Liver (tissue), 9 donors: Measurements from ENCODE around the gene ADGRV1. TPM values are rescaled to one million over a fixed set of nuclear protein-coding genes. Genes with fewer than 3 reads are reported as not detected.

Source experiments
- DNase-seq: peaks from one replicate; pipeline ENCODE4 v3.0.0-alpha.2; 2017; ENCODE audit warnings: low spot score
- H3K27ac ChIP-seq, 2 donors: one replicate each; pipeline ENCODE4 v1.7.0; 2013; ENCODE audit warnings: inconsistent platforms in 2 of 2, low read length in 2 of 2, control low read depth in 1 of 2, low read depth in 1 of 2, mild to moderate bottlenecking in 1 of 2
- H3K27me3 ChIP-seq, 4 donors: one replicate each; pipeline versions ENCODE4 v1.6.1 to v1.7.0; 2013; ENCODE audit warnings: low read length in 3 of 4, inconsistent platforms in 1 of 4, mild to moderate bottlenecking in 1 of 4, moderate library complexity in 1 of 4; ENCODE audit not compliant: control insufficient read depth in 4 of 4, insufficient read depth in 4 of 4
- H3K36me3 ChIP-seq, 4 donors: one replicate each; pipeline versions ENCODE4 v1.6.1 to v1.7.0; 2013; ENCODE audit warnings: low read length in 3 of 4, mild to moderate bottlenecking in 3 of 4, low read depth in 1 of 4, moderate library complexity in 1 of 4; ENCODE audit not compliant: control insufficient read depth in 4 of 4, insufficient read depth in 3 of 4
- H3K4me1 ChIP-seq, 4 donors: one replicate each; pipeline versions ENCODE4 v1.6.1 to v1.7.0; 2013; ENCODE audit warnings: low read length in 3 of 4, mild to moderate bottlenecking in 3 of 4, moderate library complexity in 1 of 4; ENCODE audit not compliant: control insufficient read depth in 4 of 4, insufficient read depth in 4 of 4
- H3K4me3 ChIP-seq, 3 donors: one replicate each; pipeline versions ENCODE4 v1.6.1 to v1.7.0; 2013; ENCODE audit warnings: low read length in 3 of 3, control low read depth in 1 of 3, low read depth in 1 of 3, mild to moderate bottlenecking in 1 of 3
- H3K9ac ChIP-seq, 2 donors: one replicate each; pipeline ENCODE4 v1.7.0; 2013; ENCODE audit warnings: low read length in 2 of 2, mild to moderate bottlenecking in 2 of 2, moderate library complexity in 2 of 2, control low read depth in 1 of 2, low read depth in 1 of 2
- H3K9me3 ChIP-seq, 4 donors: one replicate each; pipeline versions ENCODE4 v1.6.1 to v1.7.0; 2013; ENCODE audit warnings: low read length in 3 of 4; ENCODE audit not compliant: control insufficient read depth in 4 of 4
- CTCF ChIP-seq: fragments of 150-350 bp; IDR thresholded peaks from 2 replicates; pipeline ENCODE4 v1.5.1; 2017; ENCODE audit warnings: improper control_type of control experiment, low read depth, low read length; ENCODE audit not compliant: missing input control
- EGR1 ChIP-seq, 2 donors: IDR thresholded peaks; 2 replicates each; pipeline ENCODE4 v1.6.1; 2016 to 2018; ENCODE audit warnings: antibody characterized with exemption in 2 of 2, low read depth in 2 of 2
- FOXA2 ChIP-seq: IDR thresholded peaks from 2 replicates; pipeline ENCODE4 v1.6.1; 2016; ENCODE audit warnings: antibody characterized with exemption
- GABPA ChIP-seq, 2 donors: IDR thresholded peaks in 1 of 2; conservative IDR thresholded peaks in 1 of 2; 2 replicates each; pipeline ENCODE4 v1.6.1; 2016; ENCODE audit warnings: antibody characterized with exemption in 2 of 2, mild to moderate bottlenecking in 1 of 2, moderate library complexity in 1 of 2
- HNF4A ChIP-seq, 2 donors: conservative IDR thresholded peaks; 2 replicates each; pipeline ENCODE4 v1.6.1; 2016; ENCODE audit warnings: antibody characterized with exemption in 2 of 2, mild to moderate bottlenecking in 2 of 2
- HNF4G ChIP-seq: IDR thresholded peaks from 2 replicates; pipeline ENCODE4 v1.6.1; 2016; ENCODE audit warnings: antibody characterized with exemption
- MAX ChIP-seq: IDR thresholded peaks from 2 replicates; pipeline ENCODE4 v1.6.1; 2016; ENCODE audit warnings: antibody characterized with exemption
- NR2F2 ChIP-seq: IDR thresholded peaks from 2 replicates; pipeline ENCODE4 v1.6.1; 2016; ENCODE audit warnings: antibody characterized with exemption
- RAD21 ChIP-seq, 2 donors: IDR thresholded peaks; 2 replicates each; pipeline ENCODE4 v1.6.1; 2016; ENCODE audit warnings: antibody characterized with exemption in 2 of 2, mild to moderate bottlenecking in 2 of 2
- REST ChIP-seq: IDR thresholded peaks from 2 replicates; pipeline ENCODE4 v1.6.1; 2016; ENCODE audit warnings: antibody characterized with exemption, mild to moderate bottlenecking
- RXRA ChIP-seq, 2 donors: IDR thresholded peaks; 2 replicates each; pipeline ENCODE4 v1.6.1; 2017 to 2018; ENCODE audit warnings: antibody characterized with exemption in 2 of 2, mild to moderate bottlenecking in 1 of 2
- SP1 ChIP-seq: IDR thresholded peaks from 2 replicates; pipeline ENCODE4 v1.6.1; 2018; ENCODE audit warnings: antibody characterized with exemption, mild to moderate bottlenecking
- ZBTB33 ChIP-seq: IDR thresholded peaks from 2 replicates; pipeline ENCODE4 v1.6.1; 2016; ENCODE audit warnings: antibody characterized with exemption
- WGBS: extraction: QIAGEN DNeasy Blood & Tissue Kit; methylation state at CpG from one replicate; pipeline ENCODE4 v1.1.7; 2013; 5-methylcytosine and 5-hydroxymethylcytosine counted together
- polyA plus RNA-seq, 2 donors: library from polyadenylated mRNA; stranded (reverse) in 1 of 2; unstranded in 1 of 2; fragments of 200-250 nt in 1 of 2; fragments of >200 nt in 1 of 2; fragmentation: Nextera tagmentation in 1 of 2; extraction: Ambion mirVana in 1 of 2; gene quantifications; one replicate each; pipeline versions ENCODE4 v1.2.1 to v1.2.3, GENCODE V29; 2013 to 2015
- total RNA-seq, 2 donors: library from RNA; depleted of rRNA; stranded (reverse); fragments of >200 nt; gene quantifications; one replicate each; pipeline ENCODE4 v1.2.3, GENCODE V29; 2014
- donor health status: healthy.
- donor health status: healthy.
- donor health status: healthy.
- donor health status: healthy.
- donor health status: healthy.

ADGRV1 gene
- total and polyA plus RNA-seq, 4 donors: 5.1 to 15.5 (median 9.6) TPM

- no peak for DNase-seq
- no peaks in the 10 kb centered on the region for H3K36me3 ChIP-seq
- 90% methylated on average over 3 of the region's 3 CpGs for WGBS
- no peaks in the 10 kb centered on the region for H3K9me3 ChIP-seq
- H3K27ac ChIP-seq: no peak overlapping the region
- H3K4me1 ChIP-seq: peaks cover 0 to 4% (median 0%) of the 10 kb centered on the region in 4 donors
- no peak overlapping the region for H3K9ac ChIP-seq
- H3K27me3 ChIP-seq: no peaks in the 10 kb centered on the region
- TF ChIP-seq GABPA (IDR thresholded peaks at IDR 0.05 in 1 of 2, conservative IDR thresholded peaks at IDR 0.05 in 1 of 2) (no peak), NR2F2 (no peak), SP1 (no peak), HNF4G (no peak), RXRA (IDR thresholded peaks at IDR 0.05) (no peak), MAX (no peak), RAD21 (IDR thresholded peaks at IDR 0.05) (no peak), CTCF (no peak)
- H3K4me3 ChIP-seq: no peak overlapping the region
Observed at GRCh38 chr5:91095313-91095712, 536.7 kb downstream of the ADGRV1 start.

GRCh38 chr5:91095786-91096385, 537.3 kb downstream of the ADGRV1 start:
- TF ChIP-seq EGR1 (IDR thresholded peaks at IDR 0.05; ENCODE audit: low read depth in 2 of 2) (no peak), HNF4A (conservative IDR thresholded peaks at IDR 0.05) (no peak), NR2F2 (no peak), SP1 (no peak), RXRA (IDR thresholded peaks at IDR 0.05) (no peak), REST (no peak)
- no peak for DNase-seq
- Histone ChIP-seq H3K27ac (no peak overlapping the region), H3K4me1 (peaks cover 0 to 4% (median 0%) of the 10 kb centered on the region in 4 donors), H3K4me3 (no peak overlapping the region), H3K9ac (no peak overlapping the region), H3K36me3 (no peaks in the 10 kb centered on the region), H3K27me3 (no peaks in the 10 kb centered on the region), H3K9me3 (no peaks in the 10 kb centered on the region)
- WGBS: 84% methylated on average over 6 of the region's 6 CpGs

GRCh38 chr5:91098541-91098940, 539.9 kb downstream of the ADGRV1 start:
- peaks cover under 1 to 13% (median 3%) of the 10 kb centered on the region in 4 donors for H3K4me1 ChIP-seq
- WGBS: 89% methylated on average over 3 of the region's 3 CpGs
- TF ChIP-seq HNF4G: no peak
- no peak for TF ChIP-seq RXRA (IDR thresholded peaks at IDR 0.05)
- no peak for TF ChIP-seq EGR1 (IDR thresholded peaks at IDR 0.05; ENCODE audit: low read depth in 2 of 2)
- TF ChIP-seq FOXA2: no peak
- no peak for TF ChIP-seq MAX
- no peak for TF ChIP-seq ZBTB33
- no peak for TF ChIP-seq SP1
- no peak for TF ChIP-seq NR2F2
- TF ChIP-seq CTCF: no peak

More at GRCh38 chr5:91098541-91098940, 539.9 kb downstream of the ADGRV1 start:
- no peaks in the 10 kb centered on the region for H3K9me3 ChIP-seq
- no peaks in the 10 kb centered on the region for H3K36me3 ChIP-seq
- no peak overlapping the region for H3K9ac ChIP-seq
- no peak for DNase-seq
- no peak overlapping the region for H3K27ac ChIP-seq
- H3K27me3 ChIP-seq: no peaks in the 10 kb centered on the region
- no peak overlapping the region for H3K4me3 ChIP-seq
